ENCODE measurements around the gene KHNYN. TPM values are rescaled to one million over a fixed set of nuclear protein-coding genes. Genes with fewer than 3 reads are reported as not detected.
"Not testable (repeated sequence)": the region's sequence is repeated elsewhere in the genome, so short reads cannot be mapped to it uniquely, and the experiment has no call there.

KHNYN gene
- 10 to 100 TPM; 59.7 to 71.5 TPM for total RNA-seq

GRCh38 chr14:24429395-24430142 is at the start of gene KHNYN, which contains the start of gene CBLN3:
Gene KHNYN, plus strand, starts transcription at chr14:24429954. Its CDS starts 777 bp downstream, at chr14:24430731.
Gene CBLN3, minus strand, starts transcription at chr14:24429668. Its CDS starts 614 bp downstream, at chr14:24429054.
- Mint-ChIP-seq H3K9me3 (no peaks in the 10 kb centered on the region), H3K27me3 (no peaks in the 10 kb centered on the region), H3K27ac (peak within 1 kb of the TSS; percentile 98), H3K4me3 (peak within 1 kb of the TSS; percentile 90), H3K36me3 (ENCODE audit: low read depth) (peaks cover 27% of the 10 kb centered on the region), H3K4me1 (peaks cover 58% of the 10 kb centered on the region)
- ChIA-PET CTCF (interaction anchor here (0.8 to 6.5 kb wide), 11 partner anchors 12 to 283 kb away, joined by 3 to 108 read pairs (median 13); partner anchors contain the start of genes ADCY4, DHRS1, NOP9 and NYNRIN), POLR2A (interaction anchor here (0.6 to 2.5 kb wide), 7 partner anchors 11 to 315 kb away, joined by 3 to 18 read pairs (median 6); partner anchors contain the start of genes DCAF11, NRL, RIPK3 and SDR39U1)
- DNase-seq = peak; percentile 91

GRCh38 chr14:24381363-24382063 is 48.2 kb upstream of the KHNYN start:
- ChIA-PET CTCF (interaction anchor here (1.1 kb wide), 1 partner anchor 9 kb away, joined by 3 read pairs; no protein-coding TSS in a partner anchor), POLR2A (no interaction called here)
- no peak for DNase-seq
- Mint-ChIP-seq H3K9me3 (no peaks in the 10 kb centered on the region), H3K4me3 (no peak overlapping the region), H3K27ac (no peak overlapping the region), H3K36me3 (ENCODE audit: low read depth) (no peaks in the 10 kb centered on the region), H3K27me3 (peaks cover 9% of the 10 kb centered on the region), H3K4me1 (no peaks in the 10 kb centered on the region)

GRCh38 chr14:24382064-24382371 is 47.7 kb upstream of the KHNYN start:
- Mint-ChIP-seq H3K27ac (no peak overlapping the region), H3K4me3 (no peak overlapping the region), H3K9me3 (no peaks in the 10 kb centered on the region), H3K36me3 (ENCODE audit: low read depth) (no peaks in the 10 kb centered on the region), H3K4me1 (no peaks in the 10 kb centered on the region), H3K27me3 (peaks cover 14% of the 10 kb centered on the region)
- ChIA-PET CTCF (interaction anchor here (1.5 kb wide), 1 partner anchor 10 kb away, joined by 4 read pairs; no protein-coding TSS in a partner anchor), POLR2A (no interaction called here)
- DNase-seq = no peak

GRCh38 chr14:24384169-24384568 is 45.6 kb upstream of the KHNYN start:
- H3K4me1 Mint-ChIP-seq = no peaks in the 10 kb centered on the region
- H3K27me3 Mint-ChIP-seq = peaks cover 17% of the 10 kb centered on the region
- H3K4me3 Mint-ChIP-seq = no peak overlapping the region
- no peak overlapping the region for H3K27ac Mint-ChIP-seq
- no peaks in the 10 kb centered on the region for H3K36me3 Mint-ChIP-seq (ENCODE audit: low read depth)
- ChIA-PET CTCF (no interaction called here), POLR2A (no interaction called here)
- H3K9me3 Mint-ChIP-seq = no peaks in the 10 kb centered on the region
- no peak for DNase-seq

- no peak overlapping the region for H3K27ac Mint-ChIP-seq
- no peak for DNase-seq
- H3K27me3 Mint-ChIP-seq = peaks cover 22% of the 10 kb centered on the region
- H3K4me3 Mint-ChIP-seq = no peak overlapping the region
- no peaks in the 10 kb centered on the region for H3K36me3 Mint-ChIP-seq (ENCODE audit: low read depth)
- ChIA-PET POLR2A (no interaction called here), CTCF (no interaction called here)
- H3K9me3 Mint-ChIP-seq = no peaks in the 10 kb centered on the region
- H3K4me1 Mint-ChIP-seq = no peaks in the 10 kb centered on the region
Measured at GRCh38 chr14:24385524-24385923, 44.2 kb upstream of the KHNYN start.

GRCh38 chr14:24387009-24387345 is 42.8 kb upstream of the KHNYN start:
- H3K36me3 Mint-ChIP-seq (ENCODE audit: low read depth) = no peaks in the 10 kb centered on the region
- H3K4me3 Mint-ChIP-seq = no peak overlapping the region
- POLR2A ChIA-PET = no interaction called here
- H3K9me3 Mint-ChIP-seq = no peaks in the 10 kb centered on the region
- no peak for DNase-seq
- no peaks in the 10 kb centered on the region for H3K4me1 Mint-ChIP-seq
- peaks cover 31% of the 10 kb centered on the region for H3K27me3 Mint-ChIP-seq
- no peak overlapping the region for H3K27ac Mint-ChIP-seq
- CTCF ChIA-PET = interaction anchor here (1.0 kb wide), 1 partner anchor 13 kb away, joined by 4 read pairs; no protein-coding TSS in a partner anchor

GRCh38 chr14:24387579-24387978 is 42.2 kb upstream of the KHNYN start:
- CTCF ChIA-PET = interaction anchor here (1.4 kb wide), 1 partner anchor 26 kb away, joined by 3 read pairs; no protein-coding TSS in a partner anchor
- H3K27me3 Mint-ChIP-seq = peaks cover 34% of the 10 kb centered on the region
- POLR2A ChIA-PET; H3K4me1 Mint-ChIP-seq; H3K9me3 Mint-ChIP-seq; H3K36me3 Mint-ChIP-seq (ENCODE audit: low read depth); H3K4me3 Mint-ChIP-seq; DNase-seq; H3K27ac Mint-ChIP-seq: not testable (repeated sequence)

- POLR2A ChIA-PET = no interaction called here
- H3K27me3 Mint-ChIP-seq = peaks cover 39% of the 10 kb centered on the region
Measured at GRCh38 chr14:24388474-24389179, 41.1 kb upstream of the KHNYN start.

GRCh38 chr14:24389226-24389848 is 40.4 kb upstream of the KHNYN start:
- H3K27me3 Mint-ChIP-seq = peaks cover 39% of the 10 kb centered on the region
- CTCF ChIA-PET = interaction anchor here (1.2 kb wide), 1 partner anchor 8 kb away, joined by 3 read pairs; no protein-coding TSS in a partner anchor
- POLR2A ChIA-PET = no interaction called here

More at GRCh38 chr14:24388474-24389179, 41.1 kb upstream of the KHNYN start:
- no peaks in the 10 kb centered on the region for H3K36me3 Mint-ChIP-seq (ENCODE audit: low read depth)
- H3K9me3 Mint-ChIP-seq = no peaks in the 10 kb centered on the region
- no peaks in the 10 kb centered on the region for H3K4me1 Mint-ChIP-seq
- CTCF ChIA-PET = interaction anchor here (1.1 to 1.4 kb wide), 3 partner anchors 8 to 25 kb away, joined by 3 read pairs; no protein-coding TSS in a partner anchor
- H3K4me3 Mint-ChIP-seq = no peak overlapping the region
- no peak overlapping the region for H3K27ac Mint-ChIP-seq
- DNase-seq = no peak

GRCh38 chr14:24390701-24391468 is 38.9 kb upstream of the KHNYN start:
- POLR2A ChIA-PET = no interaction called here
- peaks cover 34% of the 10 kb centered on the region for H3K27me3 Mint-ChIP-seq
- H3K4me3 Mint-ChIP-seq = no peak overlapping the region
- no peak for DNase-seq
- peaks cover 2% of the 10 kb centered on the region for H3K4me1 Mint-ChIP-seq
- no peaks in the 10 kb centered on the region for H3K9me3 Mint-ChIP-seq
- no peaks in the 10 kb centered on the region for H3K36me3 Mint-ChIP-seq (ENCODE audit: low read depth)
- CTCF ChIA-PET = interaction anchor here (0.7 kb wide), 1 partner anchor 41 kb away, joined by 4 read pairs; no protein-coding TSS in a partner anchor
- H3K27ac Mint-ChIP-seq = no peak overlapping the region

More at GRCh38 chr14:24389226-24389848, 40.4 kb upstream of the KHNYN start:
- no peak for DNase-seq
- H3K27ac Mint-ChIP-seq = no peak overlapping the region
- no peaks in the 10 kb centered on the region for H3K9me3 Mint-ChIP-seq
- no peak overlapping the region for H3K4me3 Mint-ChIP-seq
- H3K36me3 Mint-ChIP-seq (ENCODE audit: low read depth) = no peaks in the 10 kb centered on the region
- no peaks in the 10 kb centered on the region for H3K4me1 Mint-ChIP-seq

- H3K9me3 Mint-ChIP-seq = no peaks in the 10 kb centered on the region
- DNase-seq = no peak
- CTCF ChIA-PET = no interaction called here
- no peak overlapping the region for H3K27ac Mint-ChIP-seq
- no peak overlapping the region for H3K4me3 Mint-ChIP-seq
- no peaks in the 10 kb centered on the region for H3K36me3 Mint-ChIP-seq (ENCODE audit: low read depth)
- POLR2A ChIA-PET = no interaction called here
- peaks cover 35% of the 10 kb centered on the region for H3K27me3 Mint-ChIP-seq
- peaks cover 2% of the 10 kb centered on the region for H3K4me1 Mint-ChIP-seq
Measured at GRCh38 chr14:24392325-24393091, 37.2 kb upstream of the KHNYN start.
